Measurements from ENCODE around the gene SERPINB8. TPM values are rescaled to one million over a fixed set of nuclear protein-coding genes. Genes with fewer than 3 reads are reported as not detected.

The SERPINB8 gene
- total RNA-seq, 1 experiment from 2014 or later: 0.98 TPM

GRCh38 chr18:63982361-63982760 is 12.5 kb downstream of the SERPINB8 start:
- no peaks in the 10 kb centered on the region for H3K36me3 Mint-ChIP-seq (ENCODE audit: insufficient read depth, unreplicated experiment)
- CTCF ChIA-PET: no interaction called here
- intact Hi-C loops (cut with micrococcal nuclease; ENCODE audit: unreplicated experiment): no loop called here

GRCh38 chr18:63986885-63987284 is 17.0 kb downstream of the SERPINB8 start:
- intact Hi-C loops (cut with micrococcal nuclease; ENCODE audit: unreplicated experiment): no loop called here
- Mint-ChIP-seq H3K4me3 (ENCODE audit: unreplicated experiment) (no peak overlapping the region), H3K27ac (ENCODE audit: unreplicated experiment) (no peak overlapping the region), H3K9me3 (ENCODE audit: unreplicated experiment) (no peaks in the 10 kb centered on the region), H3K4me1 (ENCODE audit: low read depth, unreplicated experiment) (no peaks in the 10 kb centered on the region), H3K36me3 (ENCODE audit: insufficient read depth, unreplicated experiment) (no peaks in the 10 kb centered on the region), H3K27me3 (ENCODE audit: insufficient read depth, unreplicated experiment) (no peaks in the 10 kb centered on the region)
- ChIA-PET CTCF (no interaction called here), POLR2A (no interaction called here)
- Histone ChIP-seq H3K4me1 (no peaks in the 10 kb centered on the region), H3K4me3 (ENCODE audit: low read depth, low read length) (no peak overlapping the region), H3K27me3 (replicated peaks; ENCODE audit: control insufficient read depth, insufficient read depth, low read length) (no peaks in the 10 kb centered on the region), H3K36me3 (ENCODE audit: control insufficient read depth, insufficient read depth, low read length) (no peaks in the 10 kb centered on the region), H3K9me3 (no peaks in the 10 kb centered on the region)
- no peak for TF ChIP-seq CTCF (IDR thresholded peaks at IDR 0.05; ENCODE audit: insufficient read depth in 1 of 2, low read depth in 1 of 2, low read length in 1 of 2, severe bottlenecking in 1 of 2, unreplicated experiment in 1 of 2)
- no peak for DNase-seq
- no TSS peak for BruUV-seq (replicated peaks)

More at GRCh38 chr18:63982361-63982760, 12.5 kb downstream of the SERPINB8 start:
- no peak overlapping the region for H3K4me3 ChIP-seq (ENCODE audit: low read depth, low read length)
- POLR2A ChIA-PET: no interaction called here
- H3K36me3 ChIP-seq (ENCODE audit: control insufficient read depth, insufficient read depth, low read length): no peaks in the 10 kb centered on the region
- H3K9me3 ChIP-seq: no peaks in the 10 kb centered on the region
- H3K27ac Mint-ChIP-seq (ENCODE audit: unreplicated experiment): no peak overlapping the region
- H3K9me3 Mint-ChIP-seq (ENCODE audit: unreplicated experiment): no peaks in the 10 kb centered on the region
- DNase-seq: no peak
- no peaks in the 10 kb centered on the region for H3K4me1 Mint-ChIP-seq (ENCODE audit: low read depth, unreplicated experiment)
- no peak for TF ChIP-seq CTCF (IDR thresholded peaks at IDR 0.05; ENCODE audit: insufficient read depth in 1 of 2, low read depth in 1 of 2, low read length in 1 of 2, severe bottlenecking in 1 of 2, unreplicated experiment in 1 of 2)
- no peaks in the 10 kb centered on the region for H3K27me3 ChIP-seq (replicated peaks; ENCODE audit: control insufficient read depth, insufficient read depth, low read length)
- BruUV-seq (replicated peaks): no TSS peak
- no peaks in the 10 kb centered on the region for H3K27me3 Mint-ChIP-seq (ENCODE audit: insufficient read depth, unreplicated experiment)
- H3K4me1 ChIP-seq: no peaks in the 10 kb centered on the region
- H3K4me3 Mint-ChIP-seq (ENCODE audit: unreplicated experiment): no peak overlapping the region

- no peaks in the 10 kb centered on the region for H3K36me3 ChIP-seq (ENCODE audit: control insufficient read depth, insufficient read depth, low read length)
- no TSS peak for BruUV-seq (replicated peaks)
Measured at GRCh38 chr18:63987743-63988142, 17.9 kb downstream of the SERPINB8 start.

More at GRCh38 chr18:63987743-63988142, 17.9 kb downstream of the SERPINB8 start:
- Mint-ChIP-seq H3K4me3 (ENCODE audit: unreplicated experiment) (no peak overlapping the region), H3K27ac (ENCODE audit: unreplicated experiment) (no peak overlapping the region), H3K9me3 (ENCODE audit: unreplicated experiment) (no peaks in the 10 kb centered on the region), H3K4me1 (ENCODE audit: low read depth, unreplicated experiment) (no peaks in the 10 kb centered on the region), H3K27me3 (ENCODE audit: insufficient read depth, unreplicated experiment) (no peaks in the 10 kb centered on the region), H3K36me3 (ENCODE audit: insufficient read depth, unreplicated experiment) (no peaks in the 10 kb centered on the region)
- Histone ChIP-seq H3K4me1 (no peaks in the 10 kb centered on the region), H3K4me3 (ENCODE audit: low read depth, low read length) (no peak overlapping the region), H3K9me3 (no peaks in the 10 kb centered on the region), H3K27me3 (replicated peaks; ENCODE audit: control insufficient read depth, insufficient read depth, low read length) (no peaks in the 10 kb centered on the region)
- intact Hi-C loops (cut with micrococcal nuclease; ENCODE audit: unreplicated experiment): no loop called here
- no peak for DNase-seq
- ChIA-PET CTCF (no interaction called here), POLR2A (no interaction called here)
- TF ChIP-seq CTCF (IDR thresholded peaks at IDR 0.05; ENCODE audit: insufficient read depth in 1 of 2, low read depth in 1 of 2, low read length in 1 of 2, severe bottlenecking in 1 of 2, unreplicated experiment in 1 of 2): no peak

Data from Caco-2 (cell line).